NT2/D1 (cell line): ENCODE measurements around the gene OVOL3.

Source experiments
- DNase-seq: peaks from one replicate; pipeline ENCODE4 v3.0.0-alpha.2; 2011; ENCODE audit warnings: low read depth, low spot score
- H3K27me3 ChIP-seq: 2 replicates; pipeline ENCODE4 v1.6.0; 2011; ENCODE audit warnings: mild to moderate bottlenecking; ENCODE audit not compliant: insufficient read length, insufficient read depth
- H3K36me3 ChIP-seq: 2 replicates; pipeline ENCODE4 v1.6.1; 2011; ENCODE audit warnings: mild to moderate bottlenecking, low read length, mixed read lengths; ENCODE audit not compliant: insufficient read depth, insufficient read length
- H3K4me1 ChIP-seq: 2 replicates; pipeline ENCODE4 v1.5.1; 2011; ENCODE audit not compliant: insufficient read depth, insufficient read length
- H3K4me3 ChIP-seq: 2 replicates; pipeline ENCODE4 v1.5.1; 2011; ENCODE audit warnings: low read depth; ENCODE audit not compliant: insufficient read length
- H3K9ac ChIP-seq: 2 replicates; pipeline ENCODE4 v1.6.0; 2011; ENCODE audit warnings: low read depth; ENCODE audit not compliant: insufficient read length
- H3K9me3 ChIP-seq: 2 replicates; pipeline ENCODE4 v1.5.1; 2011; ENCODE audit warnings: mild to moderate bottlenecking, low read length; ENCODE audit not compliant: insufficient read depth
- SUZ12 ChIP-seq: IDR thresholded peaks from 2 replicates; pipeline ENCODE4 v1.6.1; 2011; ENCODE audit not compliant: insufficient read length, insufficient read depth; ENCODE audit errors: extremely low read depth
- YY1 ChIP-seq: IDR thresholded peaks from 2 replicates; pipeline ENCODE4 v1.6.1; 2011; ENCODE audit not compliant: insufficient read length, insufficient read depth
- ZNF274 ChIP-seq: IDR thresholded peaks from 2 replicates; pipeline ENCODE4 v1.6.1; 2011; ENCODE audit warnings: mild to moderate bottlenecking, low read depth, low read length

Gene OVOL3

DNA sequence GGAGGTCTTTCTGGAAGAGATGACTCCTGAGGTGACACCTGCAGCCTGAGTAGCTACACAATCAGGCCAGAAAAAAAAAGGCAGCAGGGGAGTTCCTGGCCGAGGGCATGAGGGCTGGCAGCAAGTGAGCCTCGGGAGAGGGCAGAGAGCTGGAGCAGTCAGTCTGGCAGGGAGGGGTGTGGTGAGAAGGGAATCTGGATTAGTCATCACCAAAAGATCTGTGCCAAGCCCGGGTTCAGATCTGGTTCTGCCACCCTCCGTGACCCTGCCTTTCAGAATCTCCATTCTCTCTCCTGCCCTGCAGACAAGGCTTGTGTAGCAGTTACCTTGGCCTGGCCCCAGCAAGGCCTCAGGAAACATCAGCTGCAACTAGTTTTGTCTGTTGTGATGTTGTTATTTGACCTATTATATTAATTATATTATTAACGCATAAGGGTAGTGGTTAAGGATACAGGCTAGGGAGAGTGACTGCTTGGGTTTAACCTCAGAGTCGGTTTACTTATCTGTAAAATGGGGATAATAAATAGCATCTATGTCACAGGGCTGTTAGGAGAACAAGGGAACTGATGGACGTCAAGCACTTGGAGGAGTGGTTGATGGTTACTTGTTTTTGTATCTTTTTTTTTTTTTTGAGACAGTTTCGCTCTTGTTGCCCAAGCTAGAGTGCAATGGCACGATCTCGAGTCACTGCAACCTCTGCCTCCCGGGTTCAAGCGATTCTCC lies 26.2 kb downstream of the OVOL3 start:
- TF ChIP-seq ZNF274: no peak
- no peak for TF ChIP-seq SUZ12
- TF ChIP-seq YY1: no peak
- H3K4me3 ChIP-seq: no peak overlapping the region
- peaks cover 4% of the 10 kb centered on the region for H3K4me1 ChIP-seq

DNA sequence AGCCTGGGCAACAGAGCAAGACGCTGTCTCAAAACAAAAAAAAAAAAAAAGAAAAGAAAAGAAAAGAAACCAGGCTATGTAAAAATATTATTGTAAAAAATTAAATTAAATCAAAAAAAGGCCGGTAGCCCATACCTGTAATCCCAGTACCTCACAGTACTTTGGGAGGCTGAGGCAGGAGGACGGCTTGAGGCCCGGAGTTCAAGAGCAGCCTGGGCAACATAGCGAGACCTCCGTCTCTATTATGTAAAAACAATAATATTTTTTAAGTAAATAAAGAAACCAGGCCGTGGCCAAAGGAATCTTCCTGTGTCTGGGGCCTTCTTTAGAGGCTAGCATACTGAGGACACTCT lies 28.2 kb downstream of the OVOL3 start:
- H3K4me3 ChIP-seq: peak overlapping the region; percentile 77
- H3K4me1 ChIP-seq: peaks cover 4% of the 10 kb centered on the region
- H3K36me3 ChIP-seq: peaks cover 21% of the 10 kb centered on the region
- H3K9ac ChIP-seq: peak overlapping the region; percentile 76
- TF ChIP-seq ZNF274 (no peak), YY1 (no peak), SUZ12 (no peak)
- DNase-seq: no peak
- no peaks in the 10 kb centered on the region for H3K27me3 ChIP-seq
- no peaks in the 10 kb centered on the region for H3K9me3 ChIP-seq

More for the DNA sequence above, 26.2 kb downstream of the OVOL3 start:
- Histone ChIP-seq H3K36me3 (peaks cover 9% of the 10 kb centered on the region), H3K27me3 (no peaks in the 10 kb centered on the region), H3K9me3 (no peaks in the 10 kb centered on the region), H3K9ac (no peak overlapping the region)
- no peak for DNase-seq

DNA sequence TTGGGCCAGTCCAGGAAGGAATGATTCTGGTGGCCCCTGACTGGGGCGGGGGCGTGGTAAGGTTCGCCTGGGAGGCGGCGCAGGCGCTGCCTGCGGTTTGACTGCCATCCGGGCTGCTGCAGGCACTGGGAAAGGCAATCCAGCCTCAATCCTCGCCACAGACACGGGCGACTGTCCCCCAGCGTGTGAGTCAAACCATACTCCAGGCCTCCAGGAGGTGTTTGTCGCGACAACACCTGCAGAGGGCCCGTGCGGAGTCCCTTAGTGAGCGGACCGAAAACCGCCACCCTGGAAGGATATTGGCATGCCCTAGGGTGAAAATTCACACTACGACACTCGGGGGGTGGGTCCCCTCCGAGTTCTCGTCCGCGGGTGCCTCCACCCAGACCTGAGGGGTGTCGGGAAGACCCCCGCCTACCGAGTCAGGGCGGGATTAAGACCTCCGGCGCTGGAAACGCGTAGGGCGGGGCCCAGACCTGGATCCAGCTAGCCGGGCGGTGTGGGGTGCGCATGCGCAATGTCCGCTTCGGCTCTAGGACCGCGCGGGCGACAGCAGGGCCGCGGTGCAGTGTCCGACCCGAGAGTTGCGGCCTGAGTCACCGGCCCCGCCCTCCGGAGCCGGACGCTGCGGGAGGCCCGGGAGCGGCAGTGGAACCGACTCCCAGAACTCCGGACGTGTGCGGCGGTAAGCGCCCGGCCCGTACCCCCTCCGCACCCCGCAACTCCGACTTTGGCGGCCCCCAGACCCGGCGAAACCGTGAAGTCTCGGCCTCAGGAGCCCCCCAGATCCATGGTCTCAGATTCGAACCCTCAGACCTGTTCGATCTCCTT lies 28.7 kb downstream of the OVOL3 start, which contains the start of gene CAPNS1:
Gene CAPNS1, plus strand, starts transcription at position 594 of the 831 bp plus-strand sequence. CDS start 946 bp downstream, outside the sequence.
- TF ChIP-seq ZNF274 (no peak), SUZ12 (no peak), YY1 (no peak)
- peaks cover 27% of the 10 kb centered on the region for H3K36me3 ChIP-seq
- H3K9ac ChIP-seq: peak within 1 kb of the TSS; percentile 96
- DNase-seq: peak; percentile 92
- no peaks in the 10 kb centered on the region for H3K27me3 ChIP-seq
- H3K4me3 ChIP-seq: peak within 1 kb of the TSS; percentile 77
- H3K4me1 ChIP-seq: peaks cover 4% of the 10 kb centered on the region
- H3K9me3 ChIP-seq: no peaks in the 10 kb centered on the region

DNA sequence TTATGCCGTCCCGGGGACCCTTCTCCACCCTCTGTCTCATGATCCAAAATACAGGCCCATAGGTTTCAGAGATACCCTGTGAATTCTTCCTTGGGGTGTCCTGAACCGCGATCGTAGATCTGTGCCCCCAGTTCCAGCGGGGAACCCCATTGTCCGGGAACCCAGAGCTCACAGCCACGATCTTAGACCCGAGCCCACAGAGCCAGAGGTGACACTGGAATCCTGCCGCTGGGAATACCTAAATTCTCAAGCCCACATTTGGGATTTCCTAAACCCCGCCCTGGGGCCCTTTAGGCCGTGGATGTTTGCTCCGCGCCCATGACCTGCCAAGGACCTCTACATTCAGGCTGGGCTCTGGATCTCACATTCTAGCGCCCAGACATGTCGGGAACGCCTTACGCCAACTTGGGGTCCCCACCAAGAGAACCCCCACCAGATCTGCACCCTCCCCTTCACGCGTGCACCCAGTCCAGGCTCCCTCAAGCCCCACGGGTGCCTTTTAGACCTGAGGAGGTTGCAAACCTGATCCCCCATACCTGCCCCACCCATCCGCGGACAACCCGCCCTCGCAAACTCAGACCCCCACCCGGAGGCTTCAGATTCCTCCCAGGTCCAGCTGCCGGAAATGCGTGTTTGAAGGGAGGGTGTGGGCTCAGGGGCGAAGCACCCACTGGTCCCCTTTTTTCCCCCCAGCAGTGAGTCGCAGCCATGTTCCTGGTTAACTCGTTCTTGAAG lies 29.5 kb downstream of the OVOL3 start:
- Histone ChIP-seq H3K4me3 (peak overlapping the region; percentile 77), H3K27me3 (no peaks in the 10 kb centered on the region), H3K9ac (peak overlapping the region; percentile 96), H3K36me3 (peaks cover 34% of the 10 kb centered on the region), H3K9me3 (no peaks in the 10 kb centered on the region), H3K4me1 (peaks cover 4% of the 10 kb centered on the region)
- TF ChIP-seq YY1 (no peak), SUZ12 (no peak), ZNF274 (no peak)
- DNase-seq: no peak

DNA sequence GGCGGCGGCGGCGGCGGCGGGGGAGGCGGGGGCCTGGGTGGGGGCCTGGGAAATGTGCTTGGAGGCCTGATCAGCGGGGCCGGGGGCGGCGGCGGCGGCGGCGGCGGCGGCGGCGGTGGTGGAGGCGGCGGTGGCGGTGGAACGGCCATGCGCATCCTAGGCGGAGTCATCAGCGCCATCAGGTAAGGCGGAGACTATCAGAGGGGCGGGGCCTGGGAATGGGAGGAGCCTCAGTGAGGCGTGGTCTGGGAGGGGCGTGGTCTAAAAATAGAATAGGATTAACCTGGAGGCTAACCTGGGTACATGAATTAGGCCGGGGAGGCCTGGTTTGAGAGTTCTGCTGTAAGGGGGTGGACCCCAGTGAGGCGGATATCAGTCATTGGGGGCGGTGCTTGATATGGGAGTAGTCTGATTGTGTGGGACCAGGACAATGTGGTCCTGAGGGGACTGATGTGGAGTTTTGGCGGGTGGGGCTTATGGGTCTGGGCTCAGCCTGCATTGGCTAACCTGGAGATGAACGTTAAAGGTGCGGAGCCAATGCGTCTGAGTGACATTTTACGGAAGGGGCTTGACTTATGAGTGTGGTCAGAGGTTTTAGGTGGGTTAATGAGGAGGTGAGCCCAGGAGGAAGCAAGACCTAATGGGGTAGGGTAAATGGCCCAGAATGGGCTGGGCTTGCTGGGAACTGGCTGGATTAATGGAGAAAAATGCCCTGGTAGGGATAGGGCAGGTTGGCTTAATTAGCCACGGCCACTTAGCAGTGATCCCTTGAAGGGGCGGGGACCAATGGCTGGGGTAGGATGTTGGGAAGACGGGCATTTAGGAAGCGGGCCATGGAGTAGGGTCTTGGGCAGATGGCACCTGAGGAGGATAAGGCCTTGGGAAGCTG lies 30.3 kb downstream of the OVOL3 start:
- TF ChIP-seq SUZ12: no peak
- TF ChIP-seq ZNF274: no peak
- Histone ChIP-seq H3K4me1 (peaks cover 4% of the 10 kb centered on the region), H3K36me3 (peaks cover 42% of the 10 kb centered on the region), H3K27me3 (no peaks in the 10 kb centered on the region), H3K4me3 (peak overlapping the region; percentile 77), H3K9me3 (no peaks in the 10 kb centered on the region), H3K9ac (peak overlapping the region; percentile 26)
- DNase-seq: peak; percentile 64

DNA sequence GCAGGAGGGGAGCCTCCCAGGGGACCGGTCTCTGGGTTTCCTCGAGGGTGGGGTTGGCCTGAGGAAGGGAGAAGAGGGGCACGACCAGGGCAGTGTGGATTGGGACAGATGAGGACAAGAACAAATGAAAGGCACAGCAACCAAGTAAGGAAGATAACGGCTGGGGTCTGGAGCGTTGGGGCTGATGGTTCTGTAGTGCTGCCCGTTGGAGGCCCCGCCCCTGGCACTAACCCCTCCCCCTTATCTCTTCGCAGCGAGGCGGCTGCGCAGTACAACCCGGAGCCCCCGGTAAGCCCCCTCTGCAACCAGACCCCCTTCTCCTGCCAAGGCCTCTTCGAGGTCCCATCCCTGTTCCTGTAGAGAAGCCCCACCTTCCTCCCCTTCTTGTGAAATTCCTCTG lies 31.1 kb downstream of the OVOL3 start:
- Histone ChIP-seq H3K4me3 (no peak overlapping the region), H3K4me1 (peaks cover under 1% of the 10 kb centered on the region), H3K27me3 (no peaks in the 10 kb centered on the region), H3K9me3 (no peaks in the 10 kb centered on the region), H3K9ac (no peak overlapping the region), H3K36me3 (peaks cover 50% of the 10 kb centered on the region)
- no peak for DNase-seq
- TF ChIP-seq YY1 (no peak), ZNF274 (no peak), SUZ12 (no peak)
